ENCODE measurements around the gene SLC6A5. TPM values are rescaled to one million over a fixed set of nuclear protein-coding genes. Genes with fewer than 3 reads are reported as not detected.
"Not testable (repeated sequence)": the region's sequence is repeated elsewhere in the genome, so short reads cannot be mapped to it uniquely, and the experiment has no call there.

The SLC6A5 gene
- total and polyA plus RNA-seq, 7 experiments from 2014 or later: not detected

DNA sequence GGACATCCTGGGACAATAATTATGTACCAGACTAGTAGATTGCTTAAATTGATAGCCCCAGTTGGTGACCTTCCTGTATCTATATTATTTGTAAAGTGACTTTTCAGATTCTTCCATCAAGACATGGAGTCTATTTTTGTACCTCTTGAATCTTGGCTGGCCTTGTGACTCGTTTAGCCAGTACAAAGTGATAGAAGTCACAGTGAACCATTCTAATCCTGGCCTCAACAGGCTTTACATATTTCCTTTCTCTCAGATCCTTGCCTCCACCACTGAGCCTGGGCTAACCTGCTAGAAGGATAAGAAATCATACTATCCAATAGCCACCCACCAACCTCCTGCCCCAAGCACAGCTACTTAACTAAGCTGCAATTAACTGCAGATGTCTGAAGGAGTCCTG lies 37.5 kb upstream of the SLC6A5 start:
- CTCF ChIA-PET: no interaction called here
- DNase-seq: no peak

DNA sequence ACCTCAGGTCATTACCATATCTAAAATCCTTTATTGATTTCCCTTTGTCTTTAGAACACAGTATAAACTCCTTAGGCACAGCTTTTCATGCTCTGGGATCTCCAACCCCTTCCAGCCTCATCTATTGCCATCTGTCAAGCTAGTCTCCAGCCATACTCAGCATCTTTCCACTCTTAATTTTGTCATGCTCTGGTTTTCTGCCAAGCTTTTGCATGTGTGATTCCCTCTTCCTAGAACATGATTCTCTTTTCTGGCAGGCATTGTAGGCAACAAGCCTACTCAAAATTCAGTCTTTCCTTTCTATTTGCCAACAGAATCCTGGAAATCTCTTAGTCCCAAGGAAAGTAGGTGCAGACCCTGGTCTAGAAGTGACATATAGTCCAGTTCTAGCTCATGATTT lies 35.5 kb upstream of the SLC6A5 start:
- H3K4me3 Mint-ChIP-seq: no peak overlapping the region
- Histone ChIP-seq H3K4me1 (ENCODE audit: control insufficient read depth in 2 of 2, insufficient read depth in 2 of 2, low read length in 2 of 2) (no peaks in the 10 kb centered on the region), H3K27ac (ENCODE audit: low read depth, low read length) (no peak overlapping the region), H3K36me3 (ENCODE audit: control insufficient read depth in 2 of 3, insufficient read depth in 3 of 3, low read length in 3 of 3) (no peaks in the 10 kb centered on the region), H3K4me3 (ENCODE audit: low read length) (no peak overlapping the region), H3K9me3 (ENCODE audit: control insufficient read depth in 2 of 3, low read length in 3 of 3) (no peaks in the 10 kb centered on the region), H3K27me3 (ENCODE audit: control insufficient read depth in 2 of 2, insufficient read depth in 2 of 2, low read length in 2 of 2) (no peaks in the 10 kb centered on the region)
- no peaks in the 10 kb centered on the region for H3K36me3 Mint-ChIP-seq
- peaks cover 0 to 4% (median 0%) of the 10 kb centered on the region in 11 donors for H3K9me3 Mint-ChIP-seq
- CTCF ChIA-PET: no interaction called here
- POLR2A ChIA-PET: no interaction called here
- no peak overlapping the region for H3K27ac Mint-ChIP-seq
- intact Hi-C loops (cut with micrococcal nuclease): no loop called here
- DNase-seq (no peak), ATAC-seq (no peak)
- H3K27me3 Mint-ChIP-seq: peaks cover 4 to 31% (median 16%) of the 10 kb centered on the region in 5 donors
- no peaks in the 10 kb centered on the region for H3K4me1 Mint-ChIP-seq

More for the DNA sequence above, 37.5 kb upstream of the SLC6A5 start:
- H3K4me3 ChIP-seq (ENCODE audit: low read length): no peak overlapping the region
- no peaks in the 10 kb centered on the region for H3K36me3 Mint-ChIP-seq
- peaks cover 4 to 20% (median 18%) of the 10 kb centered on the region in 5 donors for H3K27me3 Mint-ChIP-seq
- POLR2A ChIA-PET: no interaction called here
- no peaks in the 10 kb centered on the region for H3K4me1 Mint-ChIP-seq
- no peak overlapping the region for H3K27ac Mint-ChIP-seq
- H3K4me1 ChIP-seq (ENCODE audit: control insufficient read depth in 2 of 2, insufficient read depth in 2 of 2, low read length in 2 of 2): no peaks in the 10 kb centered on the region
- no peak overlapping the region for H3K27ac ChIP-seq (ENCODE audit: low read depth, low read length)
- H3K36me3 ChIP-seq (ENCODE audit: control insufficient read depth in 2 of 3, insufficient read depth in 3 of 3, low read length in 3 of 3): no peaks in the 10 kb centered on the region
- peaks cover 0 to 6% (median under 1%) of the 10 kb centered on the region in 11 donors for H3K9me3 Mint-ChIP-seq
- no peak overlapping the region for H3K4me3 Mint-ChIP-seq
- intact Hi-C loops (cut with micrococcal nuclease): no loop called here
- no peaks in the 10 kb centered on the region for H3K27me3 ChIP-seq (ENCODE audit: control insufficient read depth in 2 of 2, insufficient read depth in 2 of 2, low read length in 2 of 2)
- ATAC-seq: no peak
- no peaks in the 10 kb centered on the region for H3K9me3 ChIP-seq (ENCODE audit: control insufficient read depth in 2 of 3, low read length in 3 of 3)

DNA sequence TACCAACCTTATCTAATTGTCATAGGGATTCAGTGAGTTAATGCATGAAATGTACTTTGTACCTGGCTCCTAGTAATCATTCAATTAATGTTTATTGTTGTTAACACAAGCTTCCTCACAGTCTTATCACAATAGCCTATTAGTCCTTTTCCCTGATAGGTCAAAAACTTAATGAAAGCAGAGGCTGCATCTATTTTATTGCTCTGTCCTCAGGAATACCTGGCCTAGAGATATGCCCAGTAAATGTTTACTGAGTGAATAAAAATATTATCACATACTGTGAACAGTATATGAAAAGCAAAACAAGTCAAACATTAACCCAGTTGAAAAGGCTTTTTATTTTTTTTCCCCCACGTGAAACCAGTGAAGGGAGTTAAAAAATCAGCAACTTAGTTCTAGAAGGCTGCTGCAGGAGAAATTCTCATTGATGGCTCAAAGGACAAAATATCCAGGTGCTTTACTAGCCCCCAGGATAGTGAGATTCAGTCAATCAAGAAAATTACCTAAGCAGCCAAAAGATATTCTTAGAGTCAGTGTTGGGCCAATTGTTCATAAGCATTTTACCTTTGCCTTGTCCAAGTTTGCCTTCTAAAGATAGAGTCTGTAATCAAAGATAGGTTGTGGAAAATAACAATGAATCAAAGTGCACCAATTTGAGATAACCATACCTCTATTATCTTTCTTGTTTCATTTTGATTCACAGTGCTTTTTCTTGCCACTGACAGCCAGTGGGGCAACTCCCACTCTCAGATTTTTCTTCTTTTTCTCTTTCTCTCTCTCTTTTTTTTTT lies 34.4 kb upstream of the SLC6A5 start:
- H3K9me3 ChIP-seq (ENCODE audit: control insufficient read depth in 2 of 3, low read length in 3 of 3): no peaks in the 10 kb centered on the region
- H3K4me1 ChIP-seq (ENCODE audit: control insufficient read depth in 2 of 2, insufficient read depth in 2 of 2, low read length in 2 of 2): no peaks in the 10 kb centered on the region
- ChIA-PET POLR2A (no interaction called here), CTCF (interaction anchor here (0.5 kb wide), 1 partner anchor 44 kb away, joined by 4 read pairs; no protein-coding TSS in a partner anchor)
- H3K4me1 Mint-ChIP-seq: no peaks in the 10 kb centered on the region
- H3K27me3 ChIP-seq (ENCODE audit: control insufficient read depth in 2 of 2, insufficient read depth in 2 of 2, low read length in 2 of 2): no peaks in the 10 kb centered on the region
- no peak for ATAC-seq
- intact Hi-C loops (cut with micrococcal nuclease): no loop called here
- no peak overlapping the region for H3K4me3 Mint-ChIP-seq
- H3K4me3 ChIP-seq (ENCODE audit: low read length): no peak overlapping the region
- DNase-seq: no peak
- H3K27ac ChIP-seq (ENCODE audit: low read depth, low read length): no peak overlapping the region
- H3K36me3 ChIP-seq (ENCODE audit: control insufficient read depth in 2 of 3, insufficient read depth in 3 of 3, low read length in 3 of 3): no peaks in the 10 kb centered on the region
- peaks cover 4 to 37% (median 10%) of the 10 kb centered on the region in 5 donors for H3K27me3 Mint-ChIP-seq
- no peaks in the 10 kb centered on the region for H3K9me3 Mint-ChIP-seq
- H3K27ac Mint-ChIP-seq: no peak overlapping the region
- no peaks in the 10 kb centered on the region for H3K36me3 Mint-ChIP-seq

DNA sequence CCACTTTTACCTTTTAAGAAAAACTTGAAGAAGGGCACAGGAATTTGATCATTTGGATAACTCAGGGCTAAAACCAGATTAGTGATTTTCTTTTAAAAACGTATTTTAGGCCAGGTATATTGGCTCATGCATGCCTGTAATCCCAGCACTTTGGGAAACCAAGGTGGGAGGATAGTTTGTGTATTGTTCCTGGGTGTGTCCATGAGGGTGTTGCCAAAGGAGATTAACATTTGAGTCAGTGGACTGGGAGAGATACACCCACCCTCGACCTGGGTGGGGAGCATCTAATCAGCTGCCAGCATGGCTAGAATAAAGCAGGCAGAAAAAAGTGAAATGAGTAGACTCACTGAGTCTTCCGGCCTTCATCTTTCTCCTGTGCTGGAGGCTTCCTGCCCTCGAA lies 33.3 kb upstream of the SLC6A5 start:
- H3K4me1 ChIP-seq (ENCODE audit: control insufficient read depth in 2 of 2, insufficient read depth in 2 of 2, low read length in 2 of 2); H3K27ac Mint-ChIP-seq; H3K27ac ChIP-seq (ENCODE audit: low read depth, low read length); H3K9me3 Mint-ChIP-seq; CTCF ChIA-PET; DNase-seq; H3K4me3 Mint-ChIP-seq; H3K4me1 Mint-ChIP-seq; intact Hi-C loops (cut with micrococcal nuclease); POLR2A ChIA-PET; H3K36me3 Mint-ChIP-seq; H3K9me3 ChIP-seq (ENCODE audit: control insufficient read depth in 2 of 3, low read length in 3 of 3); H3K4me3 ChIP-seq (ENCODE audit: low read length); H3K27me3 ChIP-seq (ENCODE audit: control insufficient read depth in 2 of 2, insufficient read depth in 2 of 2, low read length in 2 of 2); H3K36me3 ChIP-seq (ENCODE audit: control insufficient read depth in 2 of 3, insufficient read depth in 3 of 3, low read length in 3 of 3); ATAC-seq: not testable (repeated sequence)
- H3K27me3 Mint-ChIP-seq: peaks cover 4 to 38% (median 10%) of the 10 kb centered on the region in 5 donors

DNA sequence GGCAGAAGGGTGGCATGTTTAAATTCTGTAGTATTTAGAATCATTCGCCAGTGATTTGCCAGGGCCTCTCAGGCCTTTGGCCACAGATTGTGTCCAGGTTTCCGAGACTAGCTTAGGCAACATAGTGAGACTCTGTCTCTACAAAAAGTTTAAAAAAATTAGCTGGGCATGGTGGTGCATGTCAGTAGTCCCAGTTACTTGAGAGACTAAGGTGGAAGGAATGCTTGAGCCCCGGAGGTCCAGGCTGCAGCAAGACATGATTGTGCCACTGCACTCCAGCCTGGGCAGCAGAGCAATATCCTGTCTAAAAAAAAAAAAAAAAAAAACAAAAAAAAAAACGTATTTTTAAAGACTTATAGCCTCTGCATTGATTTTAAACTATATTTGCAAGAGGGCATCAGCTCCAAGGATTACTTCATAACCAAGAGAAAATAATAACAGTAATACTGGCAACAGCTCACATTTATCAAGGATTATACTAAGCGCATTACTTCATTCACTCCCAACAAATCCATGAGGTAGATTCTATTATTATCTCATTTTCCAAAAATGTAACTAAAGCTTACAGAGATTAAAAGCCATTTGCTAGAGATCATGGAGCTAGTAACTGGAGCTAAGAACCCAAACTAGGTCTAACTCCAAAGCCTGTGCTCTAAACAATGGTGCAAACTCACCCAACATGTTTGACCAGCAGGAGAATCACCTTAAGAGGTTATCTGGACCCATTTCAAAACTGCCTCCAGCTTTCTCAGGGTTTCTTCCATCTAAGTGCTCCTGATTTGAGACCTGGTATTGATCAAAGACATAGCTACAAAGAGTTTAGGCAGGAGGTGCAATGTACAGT lies 32.6 kb upstream of the SLC6A5 start:
- ChIA-PET CTCF (no interaction called here), POLR2A (no interaction called here)
- Histone ChIP-seq H3K4me1 (ENCODE audit: control insufficient read depth in 2 of 2, insufficient read depth in 2 of 2, low read length in 2 of 2) (no peaks in the 10 kb centered on the region), H3K9me3 (ENCODE audit: control insufficient read depth in 2 of 3, low read length in 3 of 3) (no peaks in the 10 kb centered on the region), H3K27me3 (ENCODE audit: control insufficient read depth in 2 of 2, insufficient read depth in 2 of 2, low read length in 2 of 2) (no peaks in the 10 kb centered on the region), H3K36me3 (ENCODE audit: control insufficient read depth in 2 of 3, insufficient read depth in 3 of 3, low read length in 3 of 3) (no peaks in the 10 kb centered on the region), H3K4me3 (ENCODE audit: low read length) (no peak overlapping the region), H3K27ac (ENCODE audit: low read depth, low read length) (no peak overlapping the region)
- no peaks in the 10 kb centered on the region for H3K36me3 Mint-ChIP-seq
- H3K4me3 Mint-ChIP-seq: no peak overlapping the region
- DNase-seq (no peak), ATAC-seq (no peak)
- H3K9me3 Mint-ChIP-seq: peaks cover 0 to under 1% (median 0%) of the 10 kb centered on the region in 11 donors
- intact Hi-C loops (cut with micrococcal nuclease): no loop called here
- no peak overlapping the region for H3K27ac Mint-ChIP-seq
- H3K4me1 Mint-ChIP-seq: no peaks in the 10 kb centered on the region
- peaks cover 2 to 40% (median 15%) of the 10 kb centered on the region in 5 donors for H3K27me3 Mint-ChIP-seq

DNA sequence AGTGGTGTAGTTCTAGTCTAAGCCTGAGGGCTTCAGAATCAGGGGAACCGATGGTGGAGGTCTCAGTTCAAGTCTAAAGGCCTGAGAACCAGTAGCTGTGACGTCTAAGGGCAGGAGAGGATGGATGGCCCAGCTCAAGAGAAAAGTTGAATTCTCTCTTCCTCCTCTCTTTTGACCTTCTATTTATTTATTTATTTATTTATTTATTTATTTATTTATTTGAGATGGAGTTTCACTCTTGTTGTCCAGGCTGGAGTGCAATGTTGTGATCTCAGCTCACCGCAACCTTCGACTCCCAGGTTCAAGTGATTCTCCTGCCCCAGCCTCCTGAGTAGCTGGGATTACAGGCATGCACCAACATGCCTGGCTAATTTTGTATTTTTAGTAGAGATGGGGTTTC lies 19.7 kb upstream of the SLC6A5 start:
- POLR2A ChIA-PET; intact Hi-C loops (cut with micrococcal nuclease): not testable (repeated sequence)

More for the DNA sequence above, 19.7 kb upstream of the SLC6A5 start:
- H3K27ac Mint-ChIP-seq; ATAC-seq; H3K27me3 ChIP-seq (ENCODE audit: control insufficient read depth in 2 of 2, insufficient read depth in 2 of 2, low read length in 2 of 2); H3K4me3 Mint-ChIP-seq; H3K36me3 ChIP-seq (ENCODE audit: control insufficient read depth in 2 of 3, insufficient read depth in 3 of 3, low read length in 3 of 3); H3K27ac ChIP-seq (ENCODE audit: low read depth, low read length); H3K9me3 ChIP-seq (ENCODE audit: control insufficient read depth in 2 of 3, low read length in 3 of 3); H3K36me3 Mint-ChIP-seq; H3K4me1 Mint-ChIP-seq; CTCF ChIA-PET; H3K4me3 ChIP-seq (ENCODE audit: low read length); H3K9me3 Mint-ChIP-seq; H3K4me1 ChIP-seq (ENCODE audit: control insufficient read depth in 2 of 2, insufficient read depth in 2 of 2, low read length in 2 of 2); DNase-seq: not testable (repeated sequence)
- H3K27me3 Mint-ChIP-seq: peaks cover 0 to 12% (median 10%) of the 10 kb centered on the region in 5 donors

All from naive thymus-derived CD4-positive, alpha-beta T cell (primary cell).